ENCODE results near the gene LTBP1. TPM values are rescaled to one million over a fixed set of nuclear protein-coding genes. Genes with fewer than 3 reads are reported as not detected.
A peak's percentile ranks its signal among the peaks of the same experiment; 100 is the strongest.
"Not testable (repeated sequence)": the region's sequence is repeated elsewhere in the genome, so short reads cannot be mapped to it uniquely, and the experiment has no call there.

Gene LTBP1
- total and polyA plus RNA-seq, 7 experiments from 2014 or later, result 0.29 to 2.1 TPM; not detected in 5

- H3K4me1 Mint-ChIP-seq, result peaks cover 0 to 5% (median 0%) of the 10 kb centered on the region in 7 donors
- no peak overlapping the region for H3K27ac ChIP-seq (ENCODE audit: low read depth, low read length)
- peaks cover 0 to 1% (median 0%) of the 10 kb centered on the region in 11 donors for H3K9me3 Mint-ChIP-seq
- H3K27me3 ChIP-seq (ENCODE audit: control insufficient read depth in 2 of 2, insufficient read depth in 2 of 2, low read length in 2 of 2), result no peaks in the 10 kb centered on the region
- ChIA-PET POLR2A (no interaction called here), CTCF (no interaction called here)
- H3K4me3 Mint-ChIP-seq, result no peak overlapping the region
- H3K27me3 Mint-ChIP-seq, result peaks cover 0 to 31% (median 9%) of the 10 kb centered on the region in 5 donors
- no peak overlapping the region for H3K27ac Mint-ChIP-seq
- no peak for ATAC-seq
- H3K9me3 ChIP-seq (ENCODE audit: control insufficient read depth in 2 of 3, low read length in 3 of 3), result no peaks in the 10 kb centered on the region
- H3K4me3 ChIP-seq (ENCODE audit: low read length), result no peak overlapping the region
- no peaks in the 10 kb centered on the region for H3K36me3 ChIP-seq (ENCODE audit: control insufficient read depth in 2 of 3, insufficient read depth in 3 of 3, low read length in 3 of 3)
- intact Hi-C loops (cut with micrococcal nuclease), result no loop called here
- DNase-seq, result no peak
- H3K36me3 Mint-ChIP-seq, result no peaks in the 10 kb centered on the region
- no peaks in the 10 kb centered on the region for H3K4me1 ChIP-seq (ENCODE audit: control insufficient read depth in 2 of 2, insufficient read depth in 2 of 2, low read length in 2 of 2)
These were observed 437.8 kb downstream of the LTBP1 start for GRCh38 chr2:33384599-33384961.

GRCh38 chr2:33388996-33389395 lies 442.2 kb downstream of the LTBP1 start:
- ATAC-seq, result no peak
- H3K4me1 Mint-ChIP-seq, result no peaks in the 10 kb centered on the region

GRCh38 chr2:33389695-33390094 lies 442.9 kb downstream of the LTBP1 start:
- ATAC-seq; H3K4me3 Mint-ChIP-seq; H3K36me3 ChIP-seq (ENCODE audit: control insufficient read depth in 2 of 3, insufficient read depth in 3 of 3, low read length in 3 of 3); H3K27me3 ChIP-seq (ENCODE audit: control insufficient read depth in 2 of 2, insufficient read depth in 2 of 2, low read length in 2 of 2); H3K27ac Mint-ChIP-seq; H3K27ac ChIP-seq (ENCODE audit: low read depth, low read length); H3K4me3 ChIP-seq (ENCODE audit: low read length); H3K9me3 Mint-ChIP-seq; H3K4me1 ChIP-seq (ENCODE audit: control insufficient read depth in 2 of 2, insufficient read depth in 2 of 2, low read length in 2 of 2); POLR2A ChIA-PET; H3K4me1 Mint-ChIP-seq; DNase-seq; H3K9me3 ChIP-seq (ENCODE audit: control insufficient read depth in 2 of 3, low read length in 3 of 3); H3K36me3 Mint-ChIP-seq; CTCF ChIA-PET; intact Hi-C loops (cut with micrococcal nuclease): not testable (repeated sequence)
- H3K27me3 Mint-ChIP-seq, result peaks cover 0 to 16% (median 4%) of the 10 kb centered on the region in 5 donors

More at GRCh38 chr2:33388996-33389395, 442.2 kb downstream of the LTBP1 start:
- intact Hi-C loops (cut with micrococcal nuclease), result no loop called here
- H3K4me1 ChIP-seq (ENCODE audit: control insufficient read depth in 2 of 2, insufficient read depth in 2 of 2, low read length in 2 of 2), result no peaks in the 10 kb centered on the region
- Mint-ChIP-seq H3K36me3 (no peaks in the 10 kb centered on the region), H3K9me3 (no peaks in the 10 kb centered on the region), H3K4me3 (no peak overlapping the region), H3K27ac (no peak overlapping the region), H3K27me3 (peaks cover 0 to 20% (median 3%) of the 10 kb centered on the region in 5 donors)
- CTCF ChIA-PET, result interaction anchor here (0.6 kb wide), 1 partner anchor 809 kb away, joined by 5 read pairs; no protein-coding TSS in a partner anchor
- no peak overlapping the region for H3K4me3 ChIP-seq (ENCODE audit: low read length)
- no peaks in the 10 kb centered on the region for H3K36me3 ChIP-seq (ENCODE audit: control insufficient read depth in 2 of 3, insufficient read depth in 3 of 3, low read length in 3 of 3)
- POLR2A ChIA-PET, result no interaction called here
- no peaks in the 10 kb centered on the region for H3K27me3 ChIP-seq (ENCODE audit: control insufficient read depth in 2 of 2, insufficient read depth in 2 of 2, low read length in 2 of 2)
- no peaks in the 10 kb centered on the region for H3K9me3 ChIP-seq (ENCODE audit: control insufficient read depth in 2 of 3, low read length in 3 of 3)
- DNase-seq, result no peak
- no peak overlapping the region for H3K27ac ChIP-seq (ENCODE audit: low read depth, low read length)

GRCh38 chr2:33391529-33392255 lies 444.9 kb downstream of the LTBP1 start:
- H3K9me3 ChIP-seq (ENCODE audit: control insufficient read depth in 2 of 3, low read length in 3 of 3), result no peaks in the 10 kb centered on the region
- POLR2A ChIA-PET, result no interaction called here
- no peaks in the 10 kb centered on the region for H3K36me3 ChIP-seq (ENCODE audit: control insufficient read depth in 2 of 3, insufficient read depth in 3 of 3, low read length in 3 of 3)
- no peak overlapping the region for H3K4me3 Mint-ChIP-seq
- CTCF ChIA-PET, result no interaction called here
- no peaks in the 10 kb centered on the region for H3K27me3 ChIP-seq (ENCODE audit: control insufficient read depth in 2 of 2, insufficient read depth in 2 of 2, low read length in 2 of 2)
- H3K27ac Mint-ChIP-seq, result no peak overlapping the region
- no peak overlapping the region for H3K4me3 ChIP-seq (ENCODE audit: low read length)
- no peaks in the 10 kb centered on the region for H3K4me1 ChIP-seq (ENCODE audit: control insufficient read depth in 2 of 2, insufficient read depth in 2 of 2, low read length in 2 of 2)
- DNase-seq (no peak), ATAC-seq (no peak)
- intact Hi-C loops (cut with micrococcal nuclease), result no loop called here
- no peak overlapping the region for H3K27ac ChIP-seq (ENCODE audit: low read depth, low read length)
- peaks cover 0 to 16% (median 0%) of the 10 kb centered on the region in 5 donors for H3K27me3 Mint-ChIP-seq
- no peaks in the 10 kb centered on the region for H3K36me3 Mint-ChIP-seq
- H3K9me3 Mint-ChIP-seq, result peaks cover 0 to 3% (median 0%) of the 10 kb centered on the region in 11 donors
- H3K4me1 Mint-ChIP-seq, result no peaks in the 10 kb centered on the region

GRCh38 chr2:33392366-33392765 lies 445.6 kb downstream of the LTBP1 start:
- H3K9me3 Mint-ChIP-seq, result peaks cover 0 to 3% (median 0%) of the 10 kb centered on the region in 11 donors
- H3K27me3 ChIP-seq (ENCODE audit: control insufficient read depth in 2 of 2, insufficient read depth in 2 of 2, low read length in 2 of 2), result no peaks in the 10 kb centered on the region
- ChIA-PET POLR2A (no interaction called here), CTCF (no interaction called here)
- H3K9me3 ChIP-seq (ENCODE audit: control insufficient read depth in 2 of 3, low read length in 3 of 3), result no peaks in the 10 kb centered on the region
- DNase-seq, result no peak
- H3K4me1 ChIP-seq (ENCODE audit: control insufficient read depth in 2 of 2, insufficient read depth in 2 of 2, low read length in 2 of 2), result no peaks in the 10 kb centered on the region
- H3K36me3 ChIP-seq (ENCODE audit: control insufficient read depth in 2 of 3, insufficient read depth in 3 of 3, low read length in 3 of 3), result no peaks in the 10 kb centered on the region
- no peak for ATAC-seq
- no peak overlapping the region for H3K4me3 Mint-ChIP-seq
- H3K36me3 Mint-ChIP-seq, result no peaks in the 10 kb centered on the region
- H3K4me1 Mint-ChIP-seq, result no peaks in the 10 kb centered on the region
- no peak overlapping the region for H3K27ac Mint-ChIP-seq
- intact Hi-C loops (cut with micrococcal nuclease), result no loop called here
- peaks cover 0 to 12% (median 0%) of the 10 kb centered on the region in 5 donors for H3K27me3 Mint-ChIP-seq
- no peak overlapping the region for H3K27ac ChIP-seq (ENCODE audit: low read depth, low read length)
- no peak overlapping the region for H3K4me3 ChIP-seq (ENCODE audit: low read length)

- no peak for DNase-seq
- Mint-ChIP-seq H3K4me1 (no peaks in the 10 kb centered on the region), H3K27ac (no peak overlapping the region), H3K36me3 (no peaks in the 10 kb centered on the region), H3K9me3 (peaks cover 0 to 3% (median 0%) of the 10 kb centered on the region in 11 donors), H3K4me3 (no peak overlapping the region), H3K27me3 (peaks cover 0 to 6% (median 0%) of the 10 kb centered on the region in 5 donors)
- H3K9me3 ChIP-seq (ENCODE audit: control insufficient read depth in 2 of 3, low read length in 3 of 3), result no peaks in the 10 kb centered on the region
- H3K4me3 ChIP-seq (ENCODE audit: low read length), result no peak overlapping the region
- ChIA-PET POLR2A (no interaction called here), CTCF (no interaction called here)
- H3K27me3 ChIP-seq (ENCODE audit: control insufficient read depth in 2 of 2, insufficient read depth in 2 of 2, low read length in 2 of 2), result no peaks in the 10 kb centered on the region
- intact Hi-C loops (cut with micrococcal nuclease), result no loop called here
- H3K36me3 ChIP-seq (ENCODE audit: control insufficient read depth in 2 of 3, insufficient read depth in 3 of 3, low read length in 3 of 3), result no peaks in the 10 kb centered on the region
- no peak for ATAC-seq
- no peaks in the 10 kb centered on the region for H3K4me1 ChIP-seq (ENCODE audit: control insufficient read depth in 2 of 2, insufficient read depth in 2 of 2, low read length in 2 of 2)
- no peak overlapping the region for H3K27ac ChIP-seq (ENCODE audit: low read depth, low read length)
These were observed 448.3 kb downstream of the LTBP1 start for GRCh38 chr2:33395034-33395433.

GRCh38 chr2:33395655-33396249 lies 449.0 kb downstream of the LTBP1 start:
- Mint-ChIP-seq H3K36me3 (no peaks in the 10 kb centered on the region), H3K27me3 (peaks cover 0 to 6% (median 0%) of the 10 kb centered on the region in 5 donors), H3K4me1 (no peaks in the 10 kb centered on the region), H3K9me3 (peaks cover 0 to 3% (median 0%) of the 10 kb centered on the region in 11 donors), H3K4me3 (no peak overlapping the region), H3K27ac (no peak overlapping the region)
- Histone ChIP-seq H3K27ac (ENCODE audit: low read depth, low read length) (no peak overlapping the region), H3K9me3 (ENCODE audit: control insufficient read depth in 2 of 3, low read length in 3 of 3) (no peaks in the 10 kb centered on the region), H3K4me3 (ENCODE audit: low read length) (no peak overlapping the region), H3K36me3 (ENCODE audit: control insufficient read depth in 2 of 3, insufficient read depth in 3 of 3, low read length in 3 of 3) (no peaks in the 10 kb centered on the region), H3K4me1 (ENCODE audit: control insufficient read depth in 2 of 2, insufficient read depth in 2 of 2, low read length in 2 of 2) (no peaks in the 10 kb centered on the region), H3K27me3 (ENCODE audit: control insufficient read depth in 2 of 2, insufficient read depth in 2 of 2, low read length in 2 of 2) (no peaks in the 10 kb centered on the region)
- ChIA-PET POLR2A (no interaction called here), CTCF (interaction anchor here (0.6 kb wide), 1 partner anchor 433 kb away, joined by 3 read pairs; no protein-coding TSS in a partner anchor)
- DNase-seq (peak in 5 of 9 donors; percentile 0 to 29 (median 14)), ATAC-seq (peak; percentile 37)
- intact Hi-C loops (cut with micrococcal nuclease), result no loop called here

All from naive thymus-derived CD4-positive, alpha-beta T cell (primary cell).